ENCODE data around the gene SLC34A3. TPM values are rescaled to one million over a fixed set of nuclear protein-coding genes. Genes with fewer than 3 reads are reported as not detected.

SLC34A3 gene
- total RNA-seq, 1 donor from 2014 or later = not detected

- DNase-seq (ENCODE audit: low spot score) = no peak
- ATAC-seq = no peak
- intact Hi-C loops (cut with DNase I) = no loop called here
Observed at GRCh38 chr9:137278721-137279711, 48.3 kb downstream of the SLC34A3 start.

GRCh38 chr9:137279741-137280473 is 49.2 kb downstream of the SLC34A3 start:
- intact Hi-C loops (cut with DNase I) = no loop called here

DNA sequence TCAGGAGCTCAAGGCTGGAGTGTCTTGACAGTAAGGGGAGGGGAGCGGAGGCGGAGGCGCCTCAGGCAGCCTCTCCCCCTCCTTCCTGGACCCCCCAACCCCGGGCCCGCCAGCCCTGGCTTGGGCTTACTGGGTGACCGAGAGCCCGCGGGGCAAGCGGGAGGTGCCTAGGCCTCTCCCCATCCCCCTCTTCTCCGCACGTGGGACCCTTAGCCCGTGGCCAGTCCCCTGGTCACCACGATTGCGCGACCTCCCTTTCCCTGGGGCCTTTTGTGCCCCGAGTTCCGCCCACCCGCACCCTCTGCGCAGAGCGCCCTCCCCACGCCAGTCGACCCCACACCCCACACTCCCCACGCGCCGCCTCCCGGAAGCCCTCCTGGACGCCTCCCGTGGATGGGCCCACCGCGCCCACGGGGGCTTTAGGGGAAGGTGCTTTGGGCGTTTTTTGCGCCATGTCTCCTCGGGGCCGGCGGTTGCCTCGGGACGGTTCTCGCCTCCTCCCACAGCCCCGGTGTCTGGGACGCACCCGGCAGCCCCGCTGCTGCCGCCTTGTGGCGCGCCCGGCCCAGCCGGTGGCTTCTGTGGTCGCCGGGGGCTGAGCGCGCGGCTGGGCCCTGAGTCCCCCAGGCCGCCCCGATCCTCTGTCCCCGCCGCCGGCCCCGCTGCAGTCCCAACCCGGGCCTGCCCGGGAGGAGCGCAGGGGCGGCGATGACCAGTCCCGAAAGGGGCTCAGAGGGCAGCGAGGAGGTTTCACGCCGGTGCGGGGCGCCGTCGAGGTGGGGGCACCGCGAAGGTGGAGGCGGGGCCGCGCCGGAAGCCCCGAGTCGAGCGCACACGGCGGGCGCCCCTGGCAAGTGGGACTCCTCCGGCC is 50.0 kb downstream of the SLC34A3 start:
- DNase-seq (ENCODE audit: low spot score) (no peak), ATAC-seq (no peak)
- intact Hi-C loops (cut with DNase I) = no loop called here

More at GRCh38 chr9:137279741-137280473, 49.2 kb downstream of the SLC34A3 start:
- no peak for ATAC-seq
- DNase-seq (ENCODE audit: low spot score) = no peak

GRCh38 chr9:137281345-137282116 is 50.8 kb downstream of the SLC34A3 start:
- DNase-seq (ENCODE audit: low spot score) (no peak), ATAC-seq (no peak)
- intact Hi-C loops (cut with DNase I) = no loop called here

Other genes with a start within 250 kb of the SLC34A3 start
- 4.1 TPM for gene LCNL1, start 247.9 kb upstream of the SLC34A3 start, total RNA-seq
- gene PAXX, start 238.5 kb upstream of the SLC34A3 start, total RNA-seq = 46.6 TPM
- 11.3 TPM for gene CLIC3, start 234.3 kb upstream of the SLC34A3 start, total RNA-seq
- gene ABCA2, start 202.7 kb upstream of the SLC34A3 start, total RNA-seq = 298 TPM
- gene FUT7, start 198.8 kb upstream of the SLC34A3 start, total RNA-seq = 0.18 TPM
- gene NPDC1, start 184.7 kb upstream of the SLC34A3 start, total RNA-seq = 157 TPM
- 24.3 TPM for gene ENTPD2, start 176.8 kb upstream of the SLC34A3 start, total RNA-seq
- gene SAPCD2, start 160.3 kb upstream of the SLC34A3 start, total RNA-seq = 0.36 TPM
- gene UAP1L1, start 153.4 kb upstream of the SLC34A3 start, total RNA-seq = 18.3 TPM
- gene MAN1B1, start 143.9 kb upstream of the SLC34A3 start, total RNA-seq = 48.3 TPM
- gene DPP7, start 116.2 kb upstream of the SLC34A3 start, total RNA-seq = 127 TPM
- gene GRIN1, start 91.7 kb upstream of the SLC34A3 start, total RNA-seq = not detected
- gene LRRC26, start 60.9 kb upstream of the SLC34A3 start, total RNA-seq = not detected
- not detected for gene TMEM210, start 58.8 kb upstream of the SLC34A3 start, total RNA-seq
- gene ANAPC2, start 42.3 kb upstream of the SLC34A3 start, total RNA-seq = 52.8 TPM
- 27.6 TPM for gene SSNA1, start 42.2 kb upstream of the SLC34A3 start, total RNA-seq
- 8.8 TPM for gene TPRN, start 30.2 kb upstream of the SLC34A3 start, total RNA-seq
- 25.6 TPM for gene TMEM203, start 25.3 kb upstream of the SLC34A3 start, total RNA-seq
- gene NDOR1, start 25.2 kb upstream of the SLC34A3 start, total RNA-seq = 16.5 TPM
- 10.6 TPM for gene RNF208, start 8.7 kb upstream of the SLC34A3 start, total RNA-seq
- not detected for gene CYSRT1, start 5.7 kb upstream of the SLC34A3 start, total RNA-seq
- not detected for gene RNF224, start 3.4 kb upstream of the SLC34A3 start, total RNA-seq
- gene TUBB4B, start 10.4 kb downstream of the SLC34A3 start, total RNA-seq = 108 TPM
- gene STPG3, start 20.4 kb downstream of the SLC34A3 start, total RNA-seq = not detected
- 38.9 TPM for gene NELFB, start 24.4 kb downstream of the SLC34A3 start, total RNA-seq
- 4.0 TPM for gene TOR4A, start 46.8 kb downstream of the SLC34A3 start, total RNA-seq
- gene NRARP, start 71.4 kb downstream of the SLC34A3 start, total RNA-seq = 18.5 TPM
- gene EXD3, start 192.3 kb downstream of the SLC34A3 start, total RNA-seq = 48.1 TPM
- 7.4 TPM for gene NOXA1, start 192.5 kb downstream of the SLC34A3 start, total RNA-seq
- not detected for gene ENTPD8, start 210.5 kb downstream of the SLC34A3 start, total RNA-seq
- 50.4 TPM for gene NSMF, start 228.4 kb downstream of the SLC34A3 start, total RNA-seq

Measured in sciatic nerve (tissue), 2 donors.